Tibial nerve (tissue), 4 donors: ENCODE data around the gene AURKB.
"Not testable (repeated sequence)": the region's sequence is repeated elsewhere in the genome, so short reads cannot be mapped to it uniquely, and the experiment has no call there.

Source experiments
- EP300 ChIP-seq, 2 donors: sonication (generic); formaldehyde crosslinking; IDR thresholded peaks; one replicate each; pipeline ENCODE4 v1.6.1; 2017; ENCODE audit warnings: antibody characterized with exemption in 2 of 2, mild to moderate bottlenecking in 1 of 2
- POLR2A ChIP-seq, 2 donors: fragments of 450-650 bp; IDR thresholded peaks; one replicate each; pipeline ENCODE4 v1.6.1; 2017; ENCODE audit warnings: antibody characterized with exemption in 2 of 2, mild to moderate bottlenecking in 2 of 2, moderate library complexity in 2 of 2
- TF ChIP-seq, protein P1 (sequence below), 5 experiments: fragments of 200-600 bp in 3 of 5; fragments of 450-650 bp in 2 of 5; sonication (generic) in 3 of 5; IDR thresholded peaks; one replicate each; pipeline ENCODE4 v1.5.1; 2016 to 2019; ENCODE audit warnings: antibody characterized with exemption in 5 of 5, mild to moderate bottlenecking in 3 of 5, moderate library complexity in 2 of 5

DNA sequence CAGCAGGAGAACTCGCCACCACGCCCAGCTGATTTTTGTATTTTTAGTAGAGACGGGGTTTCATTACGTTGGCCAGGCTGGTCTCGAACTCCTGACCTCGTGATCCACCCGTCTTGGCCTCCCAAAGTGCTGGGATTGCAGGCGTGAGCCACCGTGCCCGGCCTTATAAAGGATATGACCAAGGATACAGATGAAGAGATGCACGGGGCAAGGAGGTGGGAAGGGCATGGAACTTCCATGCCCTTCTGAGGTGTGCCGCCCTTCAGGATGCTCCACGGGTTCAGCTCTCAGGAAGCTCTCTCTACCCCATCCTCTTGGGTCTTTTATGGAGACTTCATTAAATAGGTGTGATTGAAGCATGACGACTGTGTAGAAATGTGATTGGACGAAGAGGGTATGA lies 3.6 kb upstream of the AURKB start:
- TF ChIP-seq, protein P1, sequence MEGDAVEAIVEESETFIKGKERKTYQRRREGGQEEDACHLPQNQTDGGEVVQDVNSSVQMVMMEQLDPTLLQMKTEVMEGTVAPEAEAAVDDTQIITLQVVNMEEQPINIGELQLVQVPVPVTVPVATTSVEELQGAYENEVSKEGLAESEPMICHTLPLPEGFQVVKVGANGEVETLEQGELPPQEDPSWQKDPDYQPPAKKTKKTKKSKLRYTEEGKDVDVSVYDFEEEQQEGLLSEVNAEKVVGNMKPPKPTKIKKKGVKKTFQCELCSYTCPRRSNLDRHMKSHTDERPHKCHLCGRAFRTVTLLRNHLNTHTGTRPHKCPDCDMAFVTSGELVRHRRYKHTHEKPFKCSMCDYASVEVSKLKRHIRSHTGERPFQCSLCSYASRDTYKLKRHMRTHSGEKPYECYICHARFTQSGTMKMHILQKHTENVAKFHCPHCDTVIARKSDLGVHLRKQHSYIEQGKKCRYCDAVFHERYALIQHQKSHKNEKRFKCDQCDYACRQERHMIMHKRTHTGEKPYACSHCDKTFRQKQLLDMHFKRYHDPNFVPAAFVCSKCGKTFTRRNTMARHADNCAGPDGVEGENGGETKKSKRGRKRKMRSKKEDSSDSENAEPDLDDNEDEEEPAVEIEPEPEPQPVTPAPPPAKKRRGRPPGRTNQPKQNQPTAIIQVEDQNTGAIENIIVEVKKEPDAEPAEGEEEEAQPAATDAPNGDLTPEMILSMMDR (IDR thresholded peaks at IDR 0.05): not testable (repeated sequence)
- not testable (repeated sequence) for TF ChIP-seq POLR2A, EP300 (IDR thresholded peaks at IDR 0.05)
